SK-N-SH treated with all-trans-retinoic acid at 6 μM for 48 hours (cell line): ENCODE results near the gene CCDC148.

Source experiments
- ATAC-seq: fragments of 200-7000 bp; cut with Tn5 transposase; 3 replicates; pipeline ENCODE4 v1.9.1; 2020; ENCODE audit warnings: mild to moderate bottlenecking, moderate library complexity
- ARNTL ChIP-seq: fragments of 450-650 bp; formaldehyde crosslinking; IDR thresholded peaks from 2 replicates; pipeline ENCODE4 v1.5.0; 2020; ENCODE audit warnings: low read depth, mild to moderate bottlenecking, moderate library complexity, borderline replicate concordance
- BACH2 ChIP-seq: fragments of 250-450 bp; sonication (Bioruptor Pico); IDR thresholded peaks from 2 replicates; pipeline ENCODE4 v1.9.0; 2021; ENCODE audit warnings: mild to moderate bottlenecking, borderline replicate concordance
- CREB5 ChIP-seq: fragments of 250-450 bp; sonication (Bioruptor Pico); IDR thresholded peaks from 2 replicates; pipeline ENCODE4 v1.5.1; 2020; ENCODE audit warnings: low read depth, mild to moderate bottlenecking, moderate library complexity
- CSRNP3 ChIP-seq: fragments of 250-450 bp; sonication (Bioruptor Pico); IDR thresholded peaks from 2 replicates; pipeline ENCODE4 v1.5.1; 2021; ENCODE audit warnings: mild to moderate bottlenecking, moderate library complexity
- ESRRG ChIP-seq: fragments of 250-450 bp; sonication (Bioruptor Pico); IDR thresholded peaks from 2 replicates; pipeline ENCODE4 v1.6.1; 2021; ENCODE audit warnings: mild to moderate bottlenecking
- GLIS3 ChIP-seq: fragments of 250-450 bp; sonication (Bioruptor Pico); IDR thresholded peaks from 2 replicates; pipeline ENCODE4 v1.5.0; 2020; ENCODE audit warnings: mild to moderate bottlenecking, moderate library complexity
- ISL1 ChIP-seq: fragments of 250-450 bp; sonication (Bioruptor Pico); IDR thresholded peaks from 2 replicates; pipeline ENCODE4 v2.1.2; 2022; ENCODE audit warnings: mild to moderate bottlenecking, moderate library complexity
- OSR1 ChIP-seq: fragments of 250-450 bp; sonication (Bioruptor Pico); IDR thresholded peaks from 2 replicates; pipeline ENCODE4 v1.8.0; 2022; ENCODE audit warnings: moderate library complexity, mild to moderate bottlenecking, inconsistent platforms
- POU6F1 ChIP-seq: fragments of 250-450 bp; sonication (Bioruptor Pico); IDR thresholded peaks from 2 replicates; pipeline ENCODE4 v1.8.0; 2021; ENCODE audit warnings: low read depth, mild to moderate bottlenecking, moderate library complexity, borderline replicate concordance
- PPARA ChIP-seq: fragments of 250-450 bp; sonication (Bioruptor Pico); IDR thresholded peaks from 2 replicates; pipeline ENCODE4 v1.5.0; 2020; ENCODE audit warnings: mild to moderate bottlenecking, borderline replicate concordance
- RARB ChIP-seq: fragments of 250-450 bp; sonication (Bioruptor Pico); IDR thresholded peaks from 2 replicates; pipeline ENCODE4 v1.8.0; 2021; ENCODE audit warnings: mild to moderate bottlenecking, moderate library complexity
- SNAI2 ChIP-seq: fragments of 250-450 bp; sonication (Bioruptor Pico); IDR thresholded peaks from 2 replicates; pipeline ENCODE4 v1.5.0; 2020; ENCODE audit warnings: mild to moderate bottlenecking, moderate library complexity
- TCF4 ChIP-seq: fragments of 250-450 bp; sonication (Bioruptor Pico); IDR thresholded peaks from 2 replicates; pipeline ENCODE4 v1.8.0; 2021; ENCODE audit warnings: mild to moderate bottlenecking, moderate library complexity, borderline replicate concordance
- TSHZ2 ChIP-seq: fragments of 250-450 bp; sonication (Bioruptor Pico); IDR thresholded peaks from 2 replicates; pipeline ENCODE4 v1.5.0; 2020; ENCODE audit warnings: mild to moderate bottlenecking, moderate library complexity
- ZFP3 ChIP-seq: fragments of 250-450 bp; sonication (Bioruptor Pico); IDR thresholded peaks from 2 replicates; pipeline ENCODE4 v1.5.0; 2020; ENCODE audit warnings: mild to moderate bottlenecking, moderate library complexity
- ZFP30 ChIP-seq: fragments of 450-650 bp; formaldehyde crosslinking; IDR thresholded peaks from 2 replicates; pipeline ENCODE4 v1.5.0; 2022; ENCODE audit warnings: mild to moderate bottlenecking, moderate library complexity
- ZNF565 ChIP-seq: fragments of 450-650 bp; formaldehyde crosslinking; conservative IDR thresholded peaks from 2 replicates; pipeline ENCODE4 v1.5.0; 2020; ENCODE audit warnings: low read depth, mild to moderate bottlenecking, moderate library complexity
- ZNF70 ChIP-seq: fragments of 450-650 bp; formaldehyde crosslinking; IDR thresholded peaks from 2 replicates; pipeline ENCODE4 v1.5.0; 2020; ENCODE audit warnings: mild to moderate bottlenecking, moderate library complexity

Gene CCDC148

GRCh38 chr2:158124896-158125295 lies 331.7 kb downstream of the CCDC148 start:
- TF ChIP-seq RARB (CRISPR knock-in tag), result no peak
- no peak for TF ChIP-seq ESRRG (CRISPR knock-in tag)
- no peak for TF ChIP-seq GLIS3
- no peak for TF ChIP-seq ARNTL
- TF ChIP-seq SNAI2, result no peak
- TF ChIP-seq CREB5 (CRISPR knock-in tag), result no peak
- TF ChIP-seq BACH2 (CRISPR knock-in tag), result no peak
- TF ChIP-seq CSRNP3 (CRISPR knock-in tag), result no peak
- TF ChIP-seq OSR1 (CRISPR knock-in tag), result no peak
- TF ChIP-seq TSHZ2 (CRISPR knock-in tag), result no peak
- TF ChIP-seq PPARA, result no peak
- no peak for TF ChIP-seq ZNF565 (CRISPR knock-in tag)
- TF ChIP-seq TCF4 (CRISPR knock-in tag), result no peak
- no peak for TF ChIP-seq ZFP30
- TF ChIP-seq ZFP3 (CRISPR knock-in tag), result no peak
- TF ChIP-seq POU6F1, result no peak
- TF ChIP-seq ISL1, result no peak
- TF ChIP-seq ZNF70, result no peak
- no peak for ATAC-seq
